ENCODE data around the gene E2F6. TPM values are rescaled to one million over a fixed set of nuclear protein-coding genes. Genes with fewer than 3 reads are reported as not detected.

The E2F6 gene
- total RNA-seq, 1 donor from 2014 or later: 23.1 TPM

DNA sequence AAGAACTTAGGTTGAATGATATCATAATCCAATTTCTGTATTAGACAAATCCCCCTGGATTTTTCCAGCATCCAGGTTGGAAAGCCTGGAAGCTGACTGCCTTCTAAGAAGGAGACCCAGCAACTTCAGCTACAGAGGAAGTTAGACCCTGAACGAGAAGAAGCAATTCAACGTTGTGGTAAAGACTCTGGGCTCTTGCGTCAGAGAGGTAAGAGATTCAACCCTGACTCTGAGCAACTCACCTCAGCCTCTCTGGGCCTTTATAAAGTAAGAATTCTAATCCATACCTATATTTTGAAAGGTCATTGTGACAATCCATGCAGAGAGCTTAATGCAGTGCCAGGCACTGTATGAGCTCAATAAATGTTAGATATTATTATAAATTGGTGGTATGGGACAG is 9.7 kb downstream of the E2F6 start:
- H3K27me3 Mint-ChIP-seq (ENCODE audit: low read depth): no peaks in the 10 kb centered on the region
- DNase-seq (ENCODE audit: low spot score in 2 of 2, unreplicated experiment in 2 of 2): no peak

DNA sequence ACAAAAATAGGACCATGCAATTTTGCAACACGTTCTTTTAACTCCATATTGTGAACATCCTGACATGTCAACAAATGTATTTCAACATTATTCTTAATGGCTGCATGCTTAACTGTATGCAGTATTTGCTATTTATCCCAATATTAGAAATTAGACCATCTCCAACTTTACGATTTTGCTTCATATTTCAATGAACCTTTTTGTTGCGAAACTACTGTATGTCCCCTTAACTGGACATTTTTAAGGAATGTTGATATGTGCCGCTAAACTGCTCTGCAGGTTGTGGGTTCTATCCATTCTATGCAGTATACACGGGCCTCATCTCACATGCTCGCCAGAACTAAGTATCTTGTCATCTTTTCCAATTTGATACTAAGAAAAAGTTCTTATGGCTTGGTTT is 11.1 kb downstream of the E2F6 start:
- Mint-ChIP-seq H3K4me1 (peaks cover 10% of the 10 kb centered on the region), H3K27me3 (ENCODE audit: low read depth) (no peaks in the 10 kb centered on the region), H3K9me3 (no peaks in the 10 kb centered on the region), H3K36me3 (peaks cover 17% of the 10 kb centered on the region), H3K27ac (no peak overlapping the region), H3K4me3 (no peak overlapping the region)
- no peak for DNase-seq (ENCODE audit: low spot score in 2 of 2, unreplicated experiment in 2 of 2)
- TF ChIP-seq, protein P1, sequence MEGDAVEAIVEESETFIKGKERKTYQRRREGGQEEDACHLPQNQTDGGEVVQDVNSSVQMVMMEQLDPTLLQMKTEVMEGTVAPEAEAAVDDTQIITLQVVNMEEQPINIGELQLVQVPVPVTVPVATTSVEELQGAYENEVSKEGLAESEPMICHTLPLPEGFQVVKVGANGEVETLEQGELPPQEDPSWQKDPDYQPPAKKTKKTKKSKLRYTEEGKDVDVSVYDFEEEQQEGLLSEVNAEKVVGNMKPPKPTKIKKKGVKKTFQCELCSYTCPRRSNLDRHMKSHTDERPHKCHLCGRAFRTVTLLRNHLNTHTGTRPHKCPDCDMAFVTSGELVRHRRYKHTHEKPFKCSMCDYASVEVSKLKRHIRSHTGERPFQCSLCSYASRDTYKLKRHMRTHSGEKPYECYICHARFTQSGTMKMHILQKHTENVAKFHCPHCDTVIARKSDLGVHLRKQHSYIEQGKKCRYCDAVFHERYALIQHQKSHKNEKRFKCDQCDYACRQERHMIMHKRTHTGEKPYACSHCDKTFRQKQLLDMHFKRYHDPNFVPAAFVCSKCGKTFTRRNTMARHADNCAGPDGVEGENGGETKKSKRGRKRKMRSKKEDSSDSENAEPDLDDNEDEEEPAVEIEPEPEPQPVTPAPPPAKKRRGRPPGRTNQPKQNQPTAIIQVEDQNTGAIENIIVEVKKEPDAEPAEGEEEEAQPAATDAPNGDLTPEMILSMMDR (IDR thresholded peaks at IDR 0.05; ENCODE audit: unreplicated experiment): no peak

More for the DNA sequence above, 9.7 kb downstream of the E2F6 start:
- Mint-ChIP-seq H3K36me3 (peaks cover 9% of the 10 kb centered on the region), H3K9me3 (no peaks in the 10 kb centered on the region), H3K4me3 (no peak overlapping the region), H3K27ac (no peak overlapping the region), H3K4me1 (peaks cover 10% of the 10 kb centered on the region)
- TF ChIP-seq, protein P1 (IDR thresholded peaks at IDR 0.05; ENCODE audit: unreplicated experiment): no peak

DNA sequence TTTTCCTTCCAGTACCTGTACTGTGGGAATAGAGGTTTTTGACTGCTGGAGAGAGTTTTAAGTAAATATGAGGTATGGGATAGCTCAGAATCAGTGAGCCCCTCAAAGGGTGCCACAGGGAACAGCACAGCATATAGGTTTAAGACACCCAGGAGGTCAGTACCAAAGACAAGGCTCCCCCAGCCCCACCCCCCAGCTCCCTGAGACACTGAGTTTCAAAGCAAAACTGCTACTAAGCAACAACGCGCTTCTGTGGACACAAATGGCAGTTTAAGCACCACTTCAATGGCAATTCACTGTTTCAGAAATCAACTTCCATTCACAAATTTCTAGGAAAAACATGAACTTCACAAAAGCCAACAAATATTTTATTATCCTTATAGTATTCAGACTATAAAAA is 15.2 kb downstream of the E2F6 start:
- Mint-ChIP-seq H3K4me1 (no peaks in the 10 kb centered on the region), H3K27ac (no peak overlapping the region), H3K9me3 (no peaks in the 10 kb centered on the region), H3K4me3 (no peak overlapping the region), H3K27me3 (ENCODE audit: low read depth) (no peaks in the 10 kb centered on the region), H3K36me3 (peaks cover 26% of the 10 kb centered on the region)
- no peak for DNase-seq (ENCODE audit: low spot score in 2 of 2, unreplicated experiment in 2 of 2)
- TF ChIP-seq, protein P1 (IDR thresholded peaks at IDR 0.05; ENCODE audit: unreplicated experiment): no peak

DNA sequence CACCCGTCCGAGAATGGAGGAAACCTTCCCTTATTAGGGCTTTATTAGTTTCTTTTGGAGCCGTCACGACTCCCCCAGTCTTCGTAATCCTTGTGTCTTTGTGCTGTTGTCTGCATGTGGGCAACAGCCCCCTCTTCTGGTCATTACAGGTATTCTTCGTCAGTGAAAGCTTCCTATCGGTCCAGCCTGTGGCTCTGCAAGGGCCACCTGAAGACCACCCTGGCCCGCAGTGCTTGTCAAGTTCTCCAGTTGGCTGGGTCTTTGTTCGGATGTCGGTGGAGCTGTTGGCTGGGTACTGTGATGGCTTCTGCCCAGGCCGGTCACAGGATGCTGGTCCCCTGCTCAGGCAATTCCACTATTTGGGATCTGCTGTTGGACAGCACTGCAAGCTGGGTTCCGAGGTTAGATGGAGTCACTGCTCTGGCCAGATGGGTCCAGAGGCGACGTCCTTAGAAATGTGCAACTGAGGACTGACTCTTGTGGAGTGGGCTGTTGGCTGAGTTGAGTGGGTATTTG is 19.2 kb downstream of the E2F6 start:
- no peak overlapping the region for H3K27ac Mint-ChIP-seq
- TF ChIP-seq, protein P1 (IDR thresholded peaks at IDR 0.05; ENCODE audit: unreplicated experiment): peak; percentile 83
- H3K36me3 Mint-ChIP-seq: peaks cover 49% of the 10 kb centered on the region
- H3K27me3 Mint-ChIP-seq (ENCODE audit: low read depth): no peaks in the 10 kb centered on the region
- peaks cover 9% of the 10 kb centered on the region for H3K9me3 Mint-ChIP-seq
- no peaks in the 10 kb centered on the region for H3K4me1 Mint-ChIP-seq
- peak in 1 of 2 experiments; percentile 64 for DNase-seq (ENCODE audit: low spot score in 2 of 2, unreplicated experiment in 2 of 2)
- no peak overlapping the region for H3K4me3 Mint-ChIP-seq

GRCh38 chr2:11444737-11445136 is 21.2 kb downstream of the E2F6 start:
- no peaks in the 10 kb centered on the region for H3K4me1 Mint-ChIP-seq
- no peaks in the 10 kb centered on the region for H3K27me3 Mint-ChIP-seq (ENCODE audit: low read depth)
- H3K9me3 Mint-ChIP-seq: peaks cover 12% of the 10 kb centered on the region
- peaks cover 49% of the 10 kb centered on the region for H3K36me3 Mint-ChIP-seq
- TF ChIP-seq, protein P1 (IDR thresholded peaks at IDR 0.05; ENCODE audit: unreplicated experiment): no peak
- H3K4me3 Mint-ChIP-seq: no peak overlapping the region
- no peak overlapping the region for H3K27ac Mint-ChIP-seq
- no peak for DNase-seq (ENCODE audit: low spot score in 2 of 2, unreplicated experiment in 2 of 2)
